ENCODE data around the gene ZBTB39. TPM values are rescaled to one million over a fixed set of nuclear protein-coding genes. Genes with fewer than 3 reads are reported as not detected.

ZBTB39 gene
- total RNA-seq, 3 donors from 2014 or later, result 3.5 to 8.6 (median 4.6) TPM

DNA sequence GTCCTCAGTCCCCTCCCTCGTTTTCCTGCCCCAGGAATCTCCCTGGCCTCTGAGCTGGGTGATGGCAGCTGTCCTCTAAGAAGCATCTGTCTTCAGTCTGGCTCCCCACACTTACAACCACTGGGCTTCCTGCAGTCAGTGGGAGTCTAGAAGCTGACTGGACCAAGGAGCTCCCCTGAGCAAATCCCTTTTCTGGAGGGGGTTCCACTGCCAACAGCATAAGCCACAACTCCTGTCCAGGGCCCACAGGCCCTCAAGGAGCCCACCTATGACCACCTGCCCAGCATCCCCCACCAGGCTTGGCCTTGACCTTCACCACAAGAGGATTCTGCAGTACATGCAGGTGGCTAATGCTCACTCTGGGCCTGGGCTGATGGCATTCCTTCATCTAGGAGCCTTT, 53.0 kb downstream of the ZBTB39 start:
- no peak overlapping the region for H3K4me3 ChIP-seq
- no peaks in the 10 kb centered on the region for H3K36me3 ChIP-seq (ENCODE audit: low read depth)
- no peak for ATAC-seq
- no peak for DNase-seq
- H3K4me1 ChIP-seq (ENCODE audit: low read depth), result no peaks in the 10 kb centered on the region
- H3K9me3 ChIP-seq, result peaks cover 4% of the 10 kb centered on the region
- intact Hi-C loops (cut with DNase I, micrococcal nuclease), result no loop called here
- TF ChIP-seq, protein P1, sequence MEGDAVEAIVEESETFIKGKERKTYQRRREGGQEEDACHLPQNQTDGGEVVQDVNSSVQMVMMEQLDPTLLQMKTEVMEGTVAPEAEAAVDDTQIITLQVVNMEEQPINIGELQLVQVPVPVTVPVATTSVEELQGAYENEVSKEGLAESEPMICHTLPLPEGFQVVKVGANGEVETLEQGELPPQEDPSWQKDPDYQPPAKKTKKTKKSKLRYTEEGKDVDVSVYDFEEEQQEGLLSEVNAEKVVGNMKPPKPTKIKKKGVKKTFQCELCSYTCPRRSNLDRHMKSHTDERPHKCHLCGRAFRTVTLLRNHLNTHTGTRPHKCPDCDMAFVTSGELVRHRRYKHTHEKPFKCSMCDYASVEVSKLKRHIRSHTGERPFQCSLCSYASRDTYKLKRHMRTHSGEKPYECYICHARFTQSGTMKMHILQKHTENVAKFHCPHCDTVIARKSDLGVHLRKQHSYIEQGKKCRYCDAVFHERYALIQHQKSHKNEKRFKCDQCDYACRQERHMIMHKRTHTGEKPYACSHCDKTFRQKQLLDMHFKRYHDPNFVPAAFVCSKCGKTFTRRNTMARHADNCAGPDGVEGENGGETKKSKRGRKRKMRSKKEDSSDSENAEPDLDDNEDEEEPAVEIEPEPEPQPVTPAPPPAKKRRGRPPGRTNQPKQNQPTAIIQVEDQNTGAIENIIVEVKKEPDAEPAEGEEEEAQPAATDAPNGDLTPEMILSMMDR (IDR thresholded peaks at IDR 0.05), result no peak

- Histone ChIP-seq H3K9me3 (no peaks in the 10 kb centered on the region), H3K4me1 (ENCODE audit: low read depth) (no peaks in the 10 kb centered on the region), H3K4me3 (no peak overlapping the region), H3K36me3 (ENCODE audit: low read depth) (no peaks in the 10 kb centered on the region)
- TF ChIP-seq, protein P1 (IDR thresholded peaks at IDR 0.05), result no peak
- no peak for ATAC-seq
- DNase-seq, result no peak
- intact Hi-C loops (cut with DNase I, micrococcal nuclease), result no loop called here
Measured at GRCh38 chr12:56951582-56952339, 54.6 kb downstream of the ZBTB39 start.

DNA sequence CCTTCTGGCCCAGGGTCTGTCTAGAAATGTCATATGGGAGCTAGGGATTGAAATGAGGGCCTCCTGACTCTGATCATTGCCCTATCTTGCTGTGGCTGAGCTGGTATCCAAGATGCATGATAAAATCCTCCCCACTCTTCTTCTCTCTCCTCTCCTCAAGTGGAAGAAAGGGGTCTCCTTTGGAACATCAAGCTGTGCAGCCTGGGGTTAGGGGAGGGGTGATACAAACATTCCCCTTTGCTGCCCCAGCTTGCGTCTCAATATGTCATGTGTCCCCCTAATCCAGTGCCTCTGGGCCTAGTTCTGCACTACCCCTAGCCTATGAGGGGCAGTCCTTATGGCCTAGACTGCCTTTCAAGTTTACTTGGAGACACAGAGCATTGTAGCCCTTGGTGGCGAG, 57.5 kb downstream of the ZBTB39 start:
- DNase-seq (no peak), ATAC-seq (no peak)
- H3K9me3 ChIP-seq, result no peaks in the 10 kb centered on the region
- H3K4me3 ChIP-seq, result no peak overlapping the region
- TF ChIP-seq, protein P1 (IDR thresholded peaks at IDR 0.05), result no peak
- intact Hi-C loops (cut with DNase I, micrococcal nuclease), result no loop called here
- no peaks in the 10 kb centered on the region for H3K36me3 ChIP-seq (ENCODE audit: low read depth)
- H3K4me1 ChIP-seq (ENCODE audit: low read depth), result no peaks in the 10 kb centered on the region

Other genes starting within 250 kb of the ZBTB39 start
- gene HSD17B6, start 243.2 kb downstream of the ZBTB39 start, total RNA-seq, result 1 to 10 TPM; 2.7 to 6.7 (median 3.8) TPM
- not detected for gene SDR9C7, start 72.1 kb downstream of the ZBTB39 start, total RNA-seq
- gene RDH16, start 48.9 kb downstream of the ZBTB39 start, total RNA-seq, result under 1 TPM; 0.14 to 0.28 (median 0.19) TPM
- gene TAC3, start 10.0 kb upstream of the ZBTB39 start, total RNA-seq, result 1 to 10 TPM in 2 of 3 donors, under 1 TPM in 1; 0.81 to 2.0 (median 1.8) TPM
- gene MYO1A, start 43.6 kb upstream of the ZBTB39 start, total RNA-seq, result 100 to 1,000 TPM; 167 to 444 (median 219) TPM
- gene NEMP1, start 72.2 kb upstream of the ZBTB39 start, total RNA-seq, result 10 to 100 TPM in 2 of 3 donors, 1 to 10 TPM in 1; 6.3 to 16.9 (median 10.2) TPM
- gene NAB2, start 82.6 kb upstream of the ZBTB39 start, total RNA-seq, result 10 to 100 TPM in 1 of 3 donors, 1 to 10 TPM in 2; 2.6 to 29.3 (median 3.9) TPM
- gene STAT6, start 104.8 kb upstream of the ZBTB39 start, total RNA-seq, result 100 to 1,000 TPM; 219 to 286 (median 281) TPM
- 100 to 1,000 TPM; 128 to 223 (median 148) TPM for gene LRP1, start 121.9 kb upstream of the ZBTB39 start, total RNA-seq
- not detected for gene LRP1-AS, start 141.1 kb upstream of the ZBTB39 start, total RNA-seq
- under 1 TPM in 1 of 3 donors, not detected in 2; 0.25 TPM for gene NXPH4, start 210.2 kb upstream of the ZBTB39 start, total RNA-seq
- 10 to 100 TPM; 34.7 to 67.4 (median 40.9) TPM for gene SHMT2, start 223.2 kb upstream of the ZBTB39 start, total RNA-seq
- gene STAC3, start 244.6 kb upstream of the ZBTB39 start, total RNA-seq, result 1 to 10 TPM; 2.4 to 4.3 (median 3.3) TPM

All from mucosa of descending colon (tissue), 3 donors.